Ascending aorta (tissue), 2 donors: Measurements from ENCODE around the gene PSMB4. TPM values are rescaled to one million over a fixed set of nuclear protein-coding genes. Genes with fewer than 3 reads are reported as not detected.
"Not testable (repeated sequence)": the region's sequence is repeated elsewhere in the genome, so short reads cannot be mapped to it uniquely, and the experiment has no call there.

Experiments used
- DNase-seq, 2 donors: peaks; one replicate each; pipeline ENCODE4 v3.0.0-alpha.2; 2019; ENCODE audit warnings: low spot score in 2 of 2
- H3K27ac ChIP-seq, 2 donors: fragments of 200-600 bp; sonication (generic); one replicate each; pipeline ENCODE4 v1.5.1; 2016 to 2017; ENCODE audit warnings: mild to moderate bottlenecking in 1 of 2
- H3K27me3 ChIP-seq: fragments of 200-600 bp; sonication (generic); one replicate; pipeline ENCODE4 v1.5.1; 2017
- H3K36me3 ChIP-seq, 2 donors: fragments of 200-600 bp; sonication (generic); one replicate each; pipeline ENCODE4 v1.5.1; 2016
- H3K4me1 ChIP-seq, 2 donors: fragments of 200-600 bp; sonication (generic); one replicate each; pipeline ENCODE4 v1.5.1; 2016 to 2017; ENCODE audit warnings: mild to moderate bottlenecking in 1 of 2
- H3K4me3 ChIP-seq, 2 donors: fragments of 200-600 bp; sonication (generic); one replicate each; pipeline ENCODE4 v1.5.1; 2016 to 2017; ENCODE audit warnings: mild to moderate bottlenecking in 1 of 2
- H3K9me3 ChIP-seq, 2 donors: fragments of 200-600 bp; sonication (generic); one replicate each; pipeline ENCODE4 v1.5.1; 2016
- CTCF ChIP-seq, 3 experiments: fragments of 200-600 bp in 2 of 3; fragments of 450-650 bp in 1 of 3; sonication (generic) in 2 of 3; IDR thresholded peaks; one replicate each; pipeline ENCODE4 v1.5.1; 2016 to 2019; ENCODE audit warnings: antibody characterized with exemption in 3 of 3, mild to moderate bottlenecking in 1 of 3, moderate library complexity in 1 of 3
- intact Hi-C: fragments of 100-400 bp; cut with DNase I; formaldehyde crosslinking; loops from one replicate; pipeline ENCODE4 v1.15.1; 2023
- total RNA-seq: library from RNA; depleted of rRNA; stranded (reverse); fragments of >200 nt; gene quantifications from one replicate; pipeline ENCODE4 v1.1.0, GENCODE V29; 2016

Gene PSMB4
- 320 TPM for total RNA-seq

- Histone ChIP-seq H3K27me3 (no peaks in the 10 kb centered on the region), H3K9me3 (no peaks in the 10 kb centered on the region), H3K27ac (peak within 1 kb of the TSS; percentile 95), H3K36me3 (peaks cover 30 to 32% of the 10 kb centered on the region in 2 donors), H3K4me3 (peak within 1 kb of the TSS; percentile 95 to 98), H3K4me1 (peaks cover 6 to 12% of the 10 kb centered on the region in 2 donors)
- DNase-seq = peak; percentile 52 to 93
- peak in 2 of 3 experiments; percentile 23 to 29 for TF ChIP-seq CTCF (IDR thresholded peaks at IDR 0.05)
- intact Hi-C loops = loop anchor here (1.0 to 5.0 kb wide), 5 partner anchors 27 to 117 kb away; partner anchors contain the start of genes PI4KB, RFX5, SELENBP1 and ZNF687
Measured at GRCh38 chr1:151399324-151400171, at the start of gene PSMB4. Gene PSMB4, plus strand, starts transcription at chr1:151399573. Its CDS starts 15 bp downstream, at chr1:151399588.

- H3K27ac ChIP-seq, H3K4me1 ChIP-seq, H3K9me3 ChIP-seq, H3K36me3 ChIP-seq, H3K27me3 ChIP-seq, intact Hi-C loops, DNase-seq, H3K4me3 ChIP-seq: not testable (repeated sequence)
Measured at GRCh38 chr1:151350323-151350722, 49.0 kb upstream of the PSMB4 start.

- Histone ChIP-seq H3K27me3 (no peaks in the 10 kb centered on the region), H3K27ac (no peak overlapping the region), H3K9me3 (no peaks in the 10 kb centered on the region), H3K4me3 (no peak overlapping the region), H3K4me1 (peaks cover 0 to 2% of the 10 kb centered on the region in 2 donors), H3K36me3 (no peaks in the 10 kb centered on the region)
- no peak for TF ChIP-seq CTCF (IDR thresholded peaks at IDR 0.05)
- intact Hi-C loops = no loop called here
- peak in 1 of 2 donors; percentile 24 for DNase-seq
Measured at GRCh38 chr1:151352021-151352718, 47.2 kb upstream of the PSMB4 start.

GRCh38 chr1:151356696-151357095 is 42.7 kb upstream of the PSMB4 start:
- Histone ChIP-seq H3K36me3 (no peaks in the 10 kb centered on the region), H3K27me3 (no peaks in the 10 kb centered on the region), H3K4me3 (no peak overlapping the region), H3K9me3 (no peaks in the 10 kb centered on the region), H3K27ac (no peak overlapping the region), H3K4me1 (no peaks in the 10 kb centered on the region)
- TF ChIP-seq CTCF (IDR thresholded peaks at IDR 0.05) = no peak
- no peak for DNase-seq
- intact Hi-C loops = no loop called here

GRCh38 chr1:151361883-151362282 is 37.5 kb upstream of the PSMB4 start:
- Histone ChIP-seq H3K4me3 (no peak overlapping the region), H3K4me1 (no peaks in the 10 kb centered on the region), H3K27me3 (no peaks in the 10 kb centered on the region), H3K27ac (no peak overlapping the region), H3K9me3 (no peaks in the 10 kb centered on the region), H3K36me3 (peaks cover 23 to 34% of the 10 kb centered on the region in 2 donors)
- DNase-seq = no peak
- intact Hi-C loops = no loop called here
- TF ChIP-seq CTCF (IDR thresholded peaks at IDR 0.05) = no peak
